GM18498 (cell line): ENCODE results near the gene IVL.
A peak's percentile ranks its signal among the peaks of the same experiment; 100 is the strongest.

Source experiments
- ATAC-seq: cut with Tn5 transposase; IDR thresholded peaks from one replicate; pipeline ENCODE4 v1.9.1; 2021; ENCODE audit warnings: mild to moderate bottlenecking, moderate library complexity; ENCODE audit not compliant: unreplicated experiment

The IVL gene

GRCh38 chr1:152907686-152908601, at the start of gene IVL:
IVL (plus strand) TSS chr1:152908546; CDS start chr1:152909798, 1,252 bp downstream.
- ATAC-seq = no peak

GRCh38 chr1:152859696-152860095, 48.6 kb upstream of the IVL start, which contains the start of gene LCE7A:
LCE7A (plus strand) TSS chr1:152859996; CDS start chr1:152860698, 702 bp downstream.
- ATAC-seq = no peak

GRCh38 chr1:152860129-152860528, 48.2 kb upstream of the IVL start:
- no peak for ATAC-seq

- no peak for ATAC-seq
Measured at GRCh38 chr1:152861374-152861773, 47.0 kb upstream of the IVL start.

- ATAC-seq = no peak
Measured at GRCh38 chr1:152864443-152864842, 43.9 kb upstream of the IVL start.

GRCh38 chr1:152866321-152866720, 42.0 kb upstream of the IVL start:
- no peak for ATAC-seq

- peak; percentile 71 for ATAC-seq
Measured at GRCh38 chr1:152869808-152870419, 38.4 kb upstream of the IVL start.

- ATAC-seq = no peak
Measured at GRCh38 chr1:152870831-152871730, 37.3 kb upstream of the IVL start.

GRCh38 chr1:152871731-152872126, 36.6 kb upstream of the IVL start:
- ATAC-seq = no peak

GRCh38 chr1:152873495-152873894, 34.9 kb upstream of the IVL start:
- no peak for ATAC-seq

- no peak for ATAC-seq
Measured at GRCh38 chr1:152876827-152877226, 31.5 kb upstream of the IVL start.

- ATAC-seq = no peak
Measured at GRCh38 chr1:152878042-152878441, 30.3 kb upstream of the IVL start, which contains the start of gene SMCP. SMCP (plus strand) TSS chr1:152878322; CDS start chr1:152884423, 6,101 bp downstream.

GRCh38 chr1:152879559-152880198, 28.7 kb upstream of the IVL start:
- ATAC-seq = no peak

- ATAC-seq = no peak
Measured at GRCh38 chr1:152880316-152880715, 28.0 kb upstream of the IVL start.

- peak; percentile 62 for ATAC-seq
Measured at GRCh38 chr1:152880907-152881306, 27.4 kb upstream of the IVL start.

GRCh38 chr1:152884085-152884484, 24.3 kb upstream of the IVL start:
- ATAC-seq = no peak

GRCh38 chr1:152884506-152884905, 23.8 kb upstream of the IVL start:
- ATAC-seq = no peak

GRCh38 chr1:152884966-152885624, 23.3 kb upstream of the IVL start:
- no peak for ATAC-seq

GRCh38 chr1:152886085-152886484, 22.3 kb upstream of the IVL start:
- ATAC-seq = no peak
